ENCODE measurements around the gene ANLN.

GRCh38 chr7:36472141-36472729 is 82.6 kb downstream of the ANLN start:
- no peak for TF ChIP-seq CTCF (IDR thresholded peaks at IDR 0.05)
- no peak for TF ChIP-seq POLR2A (IDR thresholded peaks at IDR 0.05)
- TF ChIP-seq EP300 (IDR thresholded peaks at IDR 0.05), result no peak
